IPS-18c (cell line): ENCODE data around the gene SNRK.
"Not testable (repeated sequence)": the region's sequence is repeated elsewhere in the genome, so short reads cannot be mapped to it uniquely, and the experiment has no call there.

Source experiments
- H3K4me3 ChIP-seq: 2 replicates; pipeline ENCODE4 v1.7.0; 2013; ENCODE audit warnings: low read depth, mild to moderate bottlenecking, low read length, moderate library complexity; ENCODE audit not compliant: insufficient read depth
- H3K9me3 ChIP-seq: one replicate; pipeline ENCODE4 v1.6.1; 2013; ENCODE audit warnings: mild to moderate bottlenecking, low read length, moderate library complexity; ENCODE audit not compliant: control insufficient read depth, insufficient read depth

The SNRK gene

GRCh38 chr3:43353393-43353792 lies 67.1 kb downstream of the SNRK start:
- no peak overlapping the region for H3K4me3 ChIP-seq
- no peaks in the 10 kb centered on the region for H3K9me3 ChIP-seq

- H3K9me3 ChIP-seq: no peaks in the 10 kb centered on the region
- H3K4me3 ChIP-seq: no peak overlapping the region
Observed at GRCh38 chr3:43353923-43354670, 67.8 kb downstream of the SNRK start.

- not testable (repeated sequence) for H3K4me3 ChIP-seq, H3K9me3 ChIP-seq
Observed at GRCh38 chr3:43356033-43356432, 69.7 kb downstream of the SNRK start.

- H3K9me3 ChIP-seq: no peaks in the 10 kb centered on the region
- no peak overlapping the region for H3K4me3 ChIP-seq
Observed at GRCh38 chr3:43361077-43361476, 74.7 kb downstream of the SNRK start.

- H3K9me3 ChIP-seq: no peaks in the 10 kb centered on the region
Observed at GRCh38 chr3:43362183-43362582, 75.8 kb downstream of the SNRK start.

GRCh38 chr3:43362961-43363360 lies 76.6 kb downstream of the SNRK start:
- H3K4me3 ChIP-seq: no peak overlapping the region
- H3K9me3 ChIP-seq: no peaks in the 10 kb centered on the region

More at GRCh38 chr3:43362183-43362582, 75.8 kb downstream of the SNRK start:
- no peak overlapping the region for H3K4me3 ChIP-seq

GRCh38 chr3:43363621-43364266 lies 77.4 kb downstream of the SNRK start:
- H3K4me3 ChIP-seq: no peak overlapping the region
- no peaks in the 10 kb centered on the region for H3K9me3 ChIP-seq

- Histone ChIP-seq H3K9me3 (no peaks in the 10 kb centered on the region), H3K4me3 (no peak overlapping the region)
Observed at GRCh38 chr3:43364494-43364893, 78.2 kb downstream of the SNRK start.

- Histone ChIP-seq H3K4me3 (no peak overlapping the region), H3K9me3 (no peaks in the 10 kb centered on the region)
Observed at GRCh38 chr3:43364926-43365325, 78.6 kb downstream of the SNRK start.

- Histone ChIP-seq H3K4me3 (no peak overlapping the region), H3K9me3 (no peaks in the 10 kb centered on the region)
Observed at GRCh38 chr3:43365601-43366305, 79.4 kb downstream of the SNRK start.

- Histone ChIP-seq H3K4me3 (no peak overlapping the region; the same call in 1 of the 2 replicates), H3K9me3 (no peaks in the 10 kb centered on the region)
Observed at GRCh38 chr3:43366481-43366880, 80.1 kb downstream of the SNRK start.

GRCh38 chr3:43366885-43367284 lies 80.5 kb downstream of the SNRK start:
- no peak overlapping the region for H3K4me3 ChIP-seq
- no peaks in the 10 kb centered on the region for H3K9me3 ChIP-seq

- H3K4me3 ChIP-seq: no peak overlapping the region
- H3K9me3 ChIP-seq: no peaks in the 10 kb centered on the region
Observed at GRCh38 chr3:43369404-43370292, 83.3 kb downstream of the SNRK start.

GRCh38 chr3:43370293-43370980 lies 84.1 kb downstream of the SNRK start:
- Histone ChIP-seq H3K9me3 (no peaks in the 10 kb centered on the region), H3K4me3 (no peak overlapping the region)

GRCh38 chr3:43371494-43371893 lies 85.2 kb downstream of the SNRK start:
- Histone ChIP-seq H3K9me3 (no peaks in the 10 kb centered on the region), H3K4me3 (no peak overlapping the region)

GRCh38 chr3:43372007-43372740 lies 85.8 kb downstream of the SNRK start:
- Histone ChIP-seq H3K4me3 (no peak overlapping the region), H3K9me3 (no peaks in the 10 kb centered on the region)
